ENCODE measurements around the gene CASKIN1.

GRCh38 chr16:2243781-2244180, 47.4 kb upstream of the CASKIN1 start:
- TF ChIP-seq, protein P1, sequence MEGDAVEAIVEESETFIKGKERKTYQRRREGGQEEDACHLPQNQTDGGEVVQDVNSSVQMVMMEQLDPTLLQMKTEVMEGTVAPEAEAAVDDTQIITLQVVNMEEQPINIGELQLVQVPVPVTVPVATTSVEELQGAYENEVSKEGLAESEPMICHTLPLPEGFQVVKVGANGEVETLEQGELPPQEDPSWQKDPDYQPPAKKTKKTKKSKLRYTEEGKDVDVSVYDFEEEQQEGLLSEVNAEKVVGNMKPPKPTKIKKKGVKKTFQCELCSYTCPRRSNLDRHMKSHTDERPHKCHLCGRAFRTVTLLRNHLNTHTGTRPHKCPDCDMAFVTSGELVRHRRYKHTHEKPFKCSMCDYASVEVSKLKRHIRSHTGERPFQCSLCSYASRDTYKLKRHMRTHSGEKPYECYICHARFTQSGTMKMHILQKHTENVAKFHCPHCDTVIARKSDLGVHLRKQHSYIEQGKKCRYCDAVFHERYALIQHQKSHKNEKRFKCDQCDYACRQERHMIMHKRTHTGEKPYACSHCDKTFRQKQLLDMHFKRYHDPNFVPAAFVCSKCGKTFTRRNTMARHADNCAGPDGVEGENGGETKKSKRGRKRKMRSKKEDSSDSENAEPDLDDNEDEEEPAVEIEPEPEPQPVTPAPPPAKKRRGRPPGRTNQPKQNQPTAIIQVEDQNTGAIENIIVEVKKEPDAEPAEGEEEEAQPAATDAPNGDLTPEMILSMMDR (IDR thresholded peaks at IDR 0.05; ENCODE audit: low read depth, low read length): no peak
- TF ChIP-seq EZH2phosphoT487 (IDR thresholded peaks at IDR 0.05; ENCODE audit: low read depth): no peak

Data from OCI-LY3 (cell line).